ENCODE data around the gene ARSI. TPM values are rescaled to one million over a fixed set of nuclear protein-coding genes. Genes with fewer than 3 reads are reported as not detected.
"Not testable (repeated sequence)": the region's sequence is repeated elsewhere in the genome, so short reads cannot be mapped to it uniquely, and the experiment has no call there.

Gene ARSI
- total and polyA plus RNA-seq, 5 experiments from 2014 or later = not detected

DNA sequence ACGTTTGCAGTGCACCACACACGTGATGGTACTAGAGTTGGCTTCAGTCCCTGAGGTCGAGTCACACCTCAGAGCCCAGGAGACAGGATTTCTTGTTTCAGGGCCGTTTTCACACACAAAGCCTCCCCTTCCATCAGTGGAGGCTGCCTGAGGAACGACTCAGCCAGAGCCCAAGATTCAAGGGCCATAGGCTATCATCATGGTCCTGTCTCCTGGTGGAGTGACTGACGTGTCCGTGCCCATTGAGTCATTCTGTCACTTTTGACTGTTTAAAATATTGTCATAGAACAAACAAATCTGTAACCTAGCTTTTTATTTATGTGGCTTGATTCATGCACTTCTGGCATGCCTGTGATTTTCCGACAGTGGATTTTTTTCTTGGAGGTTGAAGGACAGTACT lies 41.5 kb downstream of the ARSI start:
- H3K27ac Mint-ChIP-seq = no peak overlapping the region
- peaks cover 0 to 2% (median 0%) of the 10 kb centered on the region in 3 donors for H3K36me3 Mint-ChIP-seq
- no peak overlapping the region for H3K4me3 Mint-ChIP-seq
- peaks cover 0 to 8% (median 1%) of the 10 kb centered on the region in 5 donors for H3K27me3 Mint-ChIP-seq
- POLR2A ChIA-PET = no interaction called here
- DNase-seq = no peak
- ATAC-seq = no peak
- H3K4me1 Mint-ChIP-seq = peaks cover 0 to 3% (median 0%) of the 10 kb centered on the region in 4 donors
- H3K9me3 Mint-ChIP-seq = no peaks in the 10 kb centered on the region

- peaks cover 0 to 3% (median 0%) of the 10 kb centered on the region in 4 donors for H3K4me1 Mint-ChIP-seq
- H3K9me3 Mint-ChIP-seq = no peaks in the 10 kb centered on the region
- H3K27ac Mint-ChIP-seq = no peak overlapping the region
- H3K36me3 Mint-ChIP-seq = peaks cover 0 to 2% (median 0%) of the 10 kb centered on the region in 3 donors
- POLR2A ChIA-PET = no interaction called here
- no peak for DNase-seq
- H3K4me3 Mint-ChIP-seq = no peak overlapping the region
- no peak for ATAC-seq
- H3K27me3 Mint-ChIP-seq = peaks cover 0 to 4% (median 0%) of the 10 kb centered on the region in 5 donors
Observed at GRCh38 chr5:150258130-150258529, 44.6 kb downstream of the ARSI start.

- DNase-seq (no peak), ATAC-seq (no peak)
- POLR2A ChIA-PET = no interaction called here
- Mint-ChIP-seq H3K9me3 (no peaks in the 10 kb centered on the region), H3K4me1 (peaks cover 0 to 3% (median 0%) of the 10 kb centered on the region in 4 donors), H3K36me3 (peaks cover 0 to 2% (median 0%) of the 10 kb centered on the region in 3 donors), H3K4me3 (no peak overlapping the region), H3K27me3 (peaks cover 0 to 4% (median 0%) of the 10 kb centered on the region in 5 donors), H3K27ac (no peak overlapping the region)
Observed at GRCh38 chr5:150257424-150257823, 45.3 kb downstream of the ARSI start.

DNA sequence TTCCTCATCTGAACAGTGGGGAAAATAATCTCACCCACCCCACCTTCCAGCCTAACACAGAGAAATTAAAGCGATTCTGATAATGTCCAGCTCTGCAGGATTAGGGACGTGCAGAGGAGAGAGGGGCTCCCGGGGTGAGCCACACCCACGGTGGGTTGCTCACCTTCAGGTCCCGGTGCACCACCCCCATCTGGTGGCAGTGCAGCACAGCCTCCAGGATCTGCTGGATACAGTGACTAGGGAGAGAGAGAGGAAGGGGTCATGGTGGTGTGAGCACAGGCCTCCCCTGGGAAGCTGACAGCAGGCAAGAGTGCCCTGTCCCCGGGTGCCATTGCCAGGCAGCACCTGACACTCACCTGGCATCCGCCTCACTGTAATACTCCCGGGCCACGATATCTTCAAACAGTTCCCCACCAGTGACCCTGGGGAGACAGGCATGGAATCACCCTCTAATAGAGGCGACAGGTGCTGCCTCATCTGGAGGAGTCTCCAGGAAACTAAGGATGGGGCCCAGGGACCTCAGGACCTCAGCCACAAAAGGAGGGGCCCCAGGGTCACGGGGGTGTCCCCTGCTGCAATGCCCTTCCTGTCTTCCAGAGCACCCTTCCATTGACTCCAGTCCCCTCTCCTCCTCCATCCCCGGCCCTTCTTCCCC lies 46.2 kb downstream of the ARSI start:
- DNase-seq = no peak
- ATAC-seq = no peak
- Mint-ChIP-seq H3K36me3 (peaks cover 0 to 2% (median 0%) of the 10 kb centered on the region in 3 donors), H3K9me3 (no peaks in the 10 kb centered on the region), H3K4me3 (no peak overlapping the region), H3K27ac (no peak overlapping the region), H3K27me3 (no peaks in the 10 kb centered on the region), H3K4me1 (peaks cover 0 to 3% (median 0%) of the 10 kb centered on the region in 4 donors)
- POLR2A ChIA-PET = no interaction called here

DNA sequence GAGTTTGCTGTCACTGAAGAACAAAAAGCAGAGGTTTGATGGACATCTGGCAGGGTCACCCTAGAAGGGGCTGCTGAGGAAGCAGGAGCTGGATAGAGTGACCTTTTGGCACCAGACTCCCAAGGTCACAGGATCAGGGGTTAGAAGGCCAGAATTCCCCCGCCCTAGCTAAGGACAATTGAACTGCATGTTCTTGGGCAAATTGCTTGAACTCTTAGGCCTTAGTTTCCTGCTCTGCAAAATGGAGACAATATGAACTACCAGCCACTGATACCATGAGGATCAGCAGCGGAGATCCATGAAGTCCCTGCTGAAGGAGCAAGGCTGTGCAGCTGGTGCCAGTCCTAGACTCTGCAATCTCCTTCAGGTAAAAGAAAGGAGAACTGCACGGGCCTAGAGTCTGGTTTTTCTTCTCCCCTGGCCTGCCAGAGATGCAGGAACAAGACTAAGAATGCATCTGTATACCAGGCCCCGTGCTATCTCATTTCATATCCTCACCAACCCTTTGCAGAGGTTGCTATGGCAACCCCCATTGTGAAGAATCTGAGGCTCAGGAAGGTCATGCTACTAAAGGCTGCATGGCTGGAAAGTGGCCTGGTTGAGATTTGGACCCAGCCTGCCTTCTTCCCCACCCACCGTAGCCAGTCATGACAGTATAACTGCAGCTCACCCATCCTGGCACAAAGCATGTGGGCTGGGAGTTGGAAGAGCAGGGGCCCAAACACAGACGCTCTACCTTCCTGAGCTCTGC lies 46.9 kb downstream of the ARSI start:
- Mint-ChIP-seq H3K4me1 (peaks cover 0 to 3% (median 0%) of the 10 kb centered on the region in 4 donors), H3K27ac (no peak overlapping the region), H3K9me3 (no peaks in the 10 kb centered on the region), H3K4me3 (no peak overlapping the region), H3K27me3 (no peaks in the 10 kb centered on the region), H3K36me3 (peaks cover 0 to 2% (median 0%) of the 10 kb centered on the region in 3 donors)
- DNase-seq (no peak), ATAC-seq (no peak)
- POLR2A ChIA-PET = no interaction called here

DNA sequence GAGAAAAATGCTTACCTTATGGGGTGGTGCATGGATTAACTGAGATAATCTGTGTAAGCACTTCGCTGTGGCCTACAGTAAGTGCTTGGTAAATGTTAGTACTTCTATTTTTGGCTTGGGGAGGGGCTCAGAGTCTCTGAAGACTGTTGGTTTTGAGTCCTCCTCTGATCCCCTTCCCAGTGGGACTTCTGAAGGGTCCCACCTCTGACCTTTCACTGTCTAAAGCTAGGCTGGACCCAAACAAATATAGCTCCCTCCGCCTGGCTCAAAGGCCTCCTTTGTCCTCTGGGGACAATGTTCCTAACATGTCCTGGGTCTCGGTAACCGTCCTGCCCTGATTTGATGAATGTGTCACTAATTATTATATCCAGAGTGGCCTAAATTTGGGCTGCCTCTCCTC lies 47.9 kb downstream of the ARSI start:
- H3K4me3 Mint-ChIP-seq = no peak overlapping the region
- H3K27me3 Mint-ChIP-seq = peaks cover 0 to 4% (median 2%) of the 10 kb centered on the region in 5 donors
- no peak for DNase-seq
- H3K4me1 Mint-ChIP-seq = peaks cover 0 to 3% (median 0%) of the 10 kb centered on the region in 4 donors
- H3K9me3 Mint-ChIP-seq = no peaks in the 10 kb centered on the region
- no peak overlapping the region for H3K27ac Mint-ChIP-seq
- POLR2A ChIA-PET = no interaction called here
- peaks cover 0 to 2% (median 0%) of the 10 kb centered on the region in 3 donors for H3K36me3 Mint-ChIP-seq
- ATAC-seq = no peak

- POLR2A ChIA-PET = no interaction called here
- Mint-ChIP-seq H3K9me3 (no peaks in the 10 kb centered on the region), H3K27me3 (peaks cover 0 to 9% (median 2%) of the 10 kb centered on the region in 5 donors), H3K36me3 (peaks cover 0 to 2% (median 0%) of the 10 kb centered on the region in 3 donors), H3K4me1 (peaks cover 0 to 3% (median 0%) of the 10 kb centered on the region in 4 donors), H3K27ac (no peak overlapping the region), H3K4me3 (no peak overlapping the region)
- ATAC-seq = no peak
- no peak for DNase-seq
Observed at GRCh38 chr5:150254363-150254762, 48.3 kb downstream of the ARSI start.

GRCh38 chr5:150253416-150254208 lies 49.1 kb downstream of the ARSI start:
- peaks cover 0 to 3% (median 0%) of the 10 kb centered on the region in 9 donors for H3K9me3 Mint-ChIP-seq
- POLR2A ChIA-PET = no interaction called here
- H3K27me3 Mint-ChIP-seq = peaks cover 0 to 14% (median 2%) of the 10 kb centered on the region in 5 donors
- ATAC-seq (no peak), DNase-seq (no peak)
- H3K4me1 Mint-ChIP-seq = peaks cover 0 to 3% (median 0%) of the 10 kb centered on the region in 4 donors
- no peak overlapping the region for H3K4me3 Mint-ChIP-seq
- H3K36me3 Mint-ChIP-seq = peaks cover 0 to 2% (median 0%) of the 10 kb centered on the region in 3 donors
- H3K27ac Mint-ChIP-seq = no peak overlapping the region

DNA sequence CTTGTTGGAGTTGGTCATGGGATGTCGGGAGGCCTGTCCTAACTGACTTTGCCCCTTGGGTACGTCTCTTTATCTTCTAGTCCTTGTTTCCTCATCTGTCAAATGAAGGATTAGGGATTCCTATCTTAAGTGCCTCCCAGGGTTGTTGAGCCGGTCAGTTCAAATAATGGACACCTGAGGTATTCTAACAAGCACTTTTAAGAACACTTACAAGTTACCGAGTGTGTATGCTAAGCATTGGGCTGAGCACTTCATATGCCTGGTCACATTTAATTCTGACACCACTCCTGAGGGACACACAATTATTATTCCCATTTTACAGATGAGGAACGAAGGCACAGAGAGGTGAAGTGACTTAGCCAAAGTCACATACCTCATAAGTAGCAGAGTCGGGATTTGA lies 50.2 kb downstream of the ARSI start:
- Mint-ChIP-seq H3K27me3 (peaks cover 0 to 14% (median 2%) of the 10 kb centered on the region in 5 donors), H3K4me1 (peaks cover 0 to 3% (median 0%) of the 10 kb centered on the region in 4 donors), H3K36me3 (peaks cover 0 to 2% (median 0%) of the 10 kb centered on the region in 3 donors), H3K4me3 (no peak overlapping the region), H3K27ac (no peak overlapping the region), H3K9me3 (peaks cover 0 to 3% (median 0%) of the 10 kb centered on the region in 9 donors)
- DNase-seq (no peak), ATAC-seq (no peak)
- POLR2A ChIA-PET = no interaction called here

DNA sequence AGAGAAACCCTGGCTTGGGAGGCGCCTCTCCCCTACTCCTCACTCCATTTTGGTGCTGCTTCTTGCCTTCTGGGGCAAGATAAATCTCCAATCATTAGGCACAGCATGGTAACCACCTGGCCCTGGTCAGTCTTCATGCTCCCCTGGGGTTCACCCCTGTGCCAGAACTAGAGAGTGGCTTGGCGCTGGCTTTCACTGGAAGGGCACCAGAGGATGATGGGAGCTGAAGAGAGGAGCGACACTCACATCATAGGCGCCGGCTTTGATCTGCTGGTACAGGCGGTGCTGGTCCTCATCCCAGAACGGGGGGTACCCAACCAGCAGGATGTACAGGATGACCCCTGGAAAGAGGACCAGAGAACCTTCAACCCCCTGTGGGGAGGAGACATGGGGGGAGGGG lies 51.2 kb downstream of the ARSI start:
- Mint-ChIP-seq H3K36me3 (no peaks in the 10 kb centered on the region), H3K4me1 (peaks cover 0 to 2% (median 0%) of the 10 kb centered on the region in 4 donors), H3K27me3 (peaks cover 0 to 14% (median 2%) of the 10 kb centered on the region in 5 donors), H3K27ac (no peak overlapping the region), H3K4me3 (no peak overlapping the region), H3K9me3 (peaks cover 0 to 3% (median 0%) of the 10 kb centered on the region in 9 donors)
- ATAC-seq = no peak
- POLR2A ChIA-PET = no interaction called here
- no peak for DNase-seq

- POLR2A ChIA-PET = no interaction called here
- Mint-ChIP-seq H3K4me3 (no peak overlapping the region), H3K27me3 (peaks cover 0 to 14% (median 2%) of the 10 kb centered on the region in 5 donors), H3K4me1 (no peaks in the 10 kb centered on the region), H3K36me3 (no peaks in the 10 kb centered on the region), H3K27ac (no peak overlapping the region), H3K9me3 (peaks cover 0 to 3% (median 0%) of the 10 kb centered on the region in 9 donors)
- ATAC-seq (no peak), DNase-seq (no peak)
Observed at GRCh38 chr5:150249744-150250143, 53.0 kb downstream of the ARSI start.

DNA sequence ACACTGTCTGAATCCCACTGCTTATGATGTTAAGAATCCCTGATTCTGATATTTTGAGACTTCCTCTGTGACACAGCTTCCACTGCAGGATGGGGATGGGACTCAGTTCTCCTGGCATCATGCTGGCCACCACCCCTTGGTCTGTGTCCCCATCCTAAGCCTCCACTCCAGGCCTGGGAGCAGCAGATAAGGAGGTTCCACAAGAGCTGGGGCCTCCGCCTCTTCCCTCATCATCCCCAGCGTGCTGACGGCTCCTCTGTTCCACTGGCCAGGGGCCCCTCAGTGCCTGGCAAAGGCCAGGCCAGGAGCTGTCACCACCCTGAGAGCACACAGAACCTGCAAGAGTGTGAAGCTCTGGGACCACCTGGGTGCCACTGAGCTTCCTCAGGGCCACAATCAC lies 53.8 kb downstream of the ARSI start:
- POLR2A ChIA-PET = no interaction called here
- DNase-seq (no peak), ATAC-seq (no peak)
- H3K4me3 Mint-ChIP-seq = no peak overlapping the region
- no peaks in the 10 kb centered on the region for H3K4me1 Mint-ChIP-seq
- no peak overlapping the region for H3K27ac Mint-ChIP-seq
- peaks cover 0 to 14% (median 2%) of the 10 kb centered on the region in 5 donors for H3K27me3 Mint-ChIP-seq
- H3K9me3 Mint-ChIP-seq = peaks cover 0 to 3% (median 0%) of the 10 kb centered on the region in 9 donors
- no peaks in the 10 kb centered on the region for H3K36me3 Mint-ChIP-seq

- POLR2A ChIA-PET, H3K36me3 Mint-ChIP-seq, H3K4me3 Mint-ChIP-seq, H3K27ac Mint-ChIP-seq, H3K9me3 Mint-ChIP-seq, ATAC-seq, H3K4me1 Mint-ChIP-seq, DNase-seq: not testable (repeated sequence)
- peaks cover 0 to 14% (median 2%) of the 10 kb centered on the region in 5 donors for H3K27me3 Mint-ChIP-seq
Observed at GRCh38 chr5:150248493-150248892, 54.2 kb downstream of the ARSI start.
